GM10266 (cell line): Measurements from ENCODE around the gene SOX4.

Source experiments
- DNase-seq: peaks from one replicate; pipeline ENCODE4 v3.0.0; 2012; ENCODE audit errors: extremely low spot score
- TF ChIP-seq, protein P1 (sequence below): IDR thresholded peaks from 2 replicates; pipeline ENCODE4 v1.5.1; 2012; ENCODE audit warnings: mild to moderate bottlenecking, low read depth; ENCODE audit not compliant: control insufficient read depth, insufficient read depth; ENCODE audit errors: missing control alignments

Gene SOX4

GRCh38 chr6:21604081-21604480, 10.5 kb downstream of the SOX4 start:
- no peak for DNase-seq
- TF ChIP-seq, protein P1, sequence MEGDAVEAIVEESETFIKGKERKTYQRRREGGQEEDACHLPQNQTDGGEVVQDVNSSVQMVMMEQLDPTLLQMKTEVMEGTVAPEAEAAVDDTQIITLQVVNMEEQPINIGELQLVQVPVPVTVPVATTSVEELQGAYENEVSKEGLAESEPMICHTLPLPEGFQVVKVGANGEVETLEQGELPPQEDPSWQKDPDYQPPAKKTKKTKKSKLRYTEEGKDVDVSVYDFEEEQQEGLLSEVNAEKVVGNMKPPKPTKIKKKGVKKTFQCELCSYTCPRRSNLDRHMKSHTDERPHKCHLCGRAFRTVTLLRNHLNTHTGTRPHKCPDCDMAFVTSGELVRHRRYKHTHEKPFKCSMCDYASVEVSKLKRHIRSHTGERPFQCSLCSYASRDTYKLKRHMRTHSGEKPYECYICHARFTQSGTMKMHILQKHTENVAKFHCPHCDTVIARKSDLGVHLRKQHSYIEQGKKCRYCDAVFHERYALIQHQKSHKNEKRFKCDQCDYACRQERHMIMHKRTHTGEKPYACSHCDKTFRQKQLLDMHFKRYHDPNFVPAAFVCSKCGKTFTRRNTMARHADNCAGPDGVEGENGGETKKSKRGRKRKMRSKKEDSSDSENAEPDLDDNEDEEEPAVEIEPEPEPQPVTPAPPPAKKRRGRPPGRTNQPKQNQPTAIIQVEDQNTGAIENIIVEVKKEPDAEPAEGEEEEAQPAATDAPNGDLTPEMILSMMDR, result no peak

DNA sequence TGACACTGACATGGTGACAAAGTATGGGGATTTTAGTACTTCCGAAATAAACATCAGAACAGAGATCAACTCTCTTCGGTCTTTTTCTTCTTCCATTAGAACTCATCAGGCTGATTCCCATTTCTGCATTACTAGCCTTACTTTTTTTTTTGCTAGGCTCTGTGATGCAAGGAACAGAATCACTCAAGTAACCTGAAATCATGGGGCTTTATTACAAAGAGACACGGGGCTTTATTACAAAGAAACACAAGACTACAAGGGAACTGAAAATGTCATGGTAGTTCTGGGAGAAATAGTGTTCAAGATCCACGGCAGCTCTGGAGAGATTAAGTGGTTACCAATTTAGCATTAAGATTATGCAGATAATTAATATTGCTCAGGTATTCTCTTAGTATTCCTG, 11.6 kb downstream of the SOX4 start:
- no peak for DNase-seq
- TF ChIP-seq, protein P1, result no peak

DNA sequence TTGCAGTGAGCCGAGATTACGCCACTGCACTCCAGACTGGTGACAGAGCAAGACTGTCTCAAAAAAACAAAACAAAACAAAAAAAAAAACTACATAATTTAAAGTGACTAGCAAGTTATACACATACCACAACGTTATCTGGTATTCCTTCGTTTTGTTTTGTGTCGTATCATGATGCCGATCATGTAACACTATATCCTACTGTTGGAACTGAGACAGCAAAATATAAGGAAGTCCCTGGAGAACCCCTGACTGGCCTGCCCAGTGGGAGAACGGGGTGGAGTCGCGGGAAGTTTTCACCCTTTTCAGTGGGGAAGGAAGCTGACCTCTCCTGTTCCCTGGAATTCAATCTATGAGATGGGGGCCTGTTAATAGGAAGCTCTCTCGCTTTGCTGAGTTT, 15.1 kb downstream of the SOX4 start:
- DNase-seq, result no peak
- TF ChIP-seq, protein P1, result no peak

DNA sequence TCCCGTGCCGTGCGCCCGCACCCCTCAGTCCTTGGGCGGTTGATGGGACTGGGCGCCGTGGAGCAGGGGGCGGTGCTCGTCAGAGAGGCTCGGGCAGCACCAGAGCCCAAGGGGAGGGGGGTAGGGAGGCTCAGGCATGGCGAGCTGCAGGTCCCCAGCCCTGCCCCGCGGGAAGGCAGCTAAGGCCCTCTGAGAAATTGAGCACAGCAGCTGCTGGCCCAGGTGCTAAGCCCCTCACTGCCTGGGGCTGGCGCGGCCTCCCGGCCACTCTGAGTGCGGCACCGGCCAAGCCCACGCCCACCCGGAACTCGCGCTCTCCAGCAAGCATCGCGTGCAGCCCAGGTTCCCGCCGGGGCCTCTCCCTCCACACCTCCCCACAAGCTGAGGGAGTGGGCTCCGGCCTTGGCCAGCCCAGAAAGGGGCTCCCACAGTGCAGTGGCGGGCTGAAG, 16.4 kb downstream of the SOX4 start:
- DNase-seq, result no peak

DNA sequence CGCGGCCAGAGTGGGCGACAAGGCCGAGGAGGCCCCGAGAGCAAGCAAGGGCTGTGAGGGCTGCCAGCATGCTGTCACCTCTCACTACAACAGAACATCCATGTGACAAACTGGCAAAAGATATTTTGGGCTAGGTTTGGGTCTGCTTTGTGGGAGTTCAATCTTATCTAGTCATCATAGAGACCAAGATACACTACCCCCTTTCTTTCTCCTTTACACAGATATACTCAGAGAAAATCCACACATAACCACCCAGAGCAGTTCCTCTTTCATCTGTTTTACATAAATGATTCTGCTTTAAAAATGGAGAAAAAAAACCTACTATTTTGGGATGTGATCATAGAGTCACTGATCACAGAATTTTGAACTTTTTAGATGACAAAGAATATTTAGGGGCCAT, 16.8 kb downstream of the SOX4 start:
- TF ChIP-seq, protein P1, result no peak
- no peak for DNase-seq

More for the DNA sequence above, 16.4 kb downstream of the SOX4 start:
- TF ChIP-seq, protein P1, result no peak

DNA sequence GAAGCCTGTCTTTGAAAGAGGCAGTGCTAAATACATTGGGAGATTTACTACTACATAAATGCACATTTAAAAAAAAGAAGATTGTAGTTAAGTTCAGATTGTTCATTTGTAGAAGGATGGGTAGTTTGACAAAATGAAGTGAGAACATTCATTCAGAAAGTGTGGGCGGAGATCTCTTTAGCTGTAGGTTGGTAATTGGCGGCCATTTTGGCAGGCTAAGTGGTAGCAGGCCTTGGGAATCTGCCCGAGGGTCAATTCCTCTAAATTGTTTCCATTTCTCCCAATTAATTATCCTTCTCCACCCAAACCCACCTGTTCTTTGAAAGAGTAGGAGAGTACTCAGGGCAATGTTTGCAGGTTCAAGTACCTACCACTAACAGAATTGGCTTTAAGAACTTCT, 17.9 kb downstream of the SOX4 start:
- no peak for DNase-seq
- TF ChIP-seq, protein P1, result no peak

GRCh38 chr6:21612067-21612745, 18.7 kb downstream of the SOX4 start:
- no peak for DNase-seq
- TF ChIP-seq, protein P1, result no peak
